CD4-positive, alpha-beta T cell treated with Interleukin-12 subunit alpha and Interleukin-12 subunit beta, for 1 hour (primary cell): ENCODE data around the gene MYO16.

Experiments
- DNase-seq: peaks from one replicate; pipeline ENCODE4 v3.0.0-alpha.2; 2020

The MYO16 gene

GRCh38 chr13:109160887-109161669 is 531.7 kb downstream of the MYO16 start:
- no peak for DNase-seq

- DNase-seq = peak; percentile 18
Measured at GRCh38 chr13:109162248-109163036, 533.0 kb downstream of the MYO16 start.

- no peak for DNase-seq
Measured at GRCh38 chr13:109163037-109163379, 533.6 kb downstream of the MYO16 start.

- DNase-seq = no peak
Measured at GRCh38 chr13:109165417-109165904, 536.0 kb downstream of the MYO16 start.

GRCh38 chr13:109166804-109167203 is 537.4 kb downstream of the MYO16 start:
- DNase-seq = no peak

- no peak for DNase-seq
Measured at GRCh38 chr13:109172136-109172535, 542.7 kb downstream of the MYO16 start.

GRCh38 chr13:109175666-109176065 is 546.3 kb downstream of the MYO16 start:
- no peak for DNase-seq

- DNase-seq = no peak
Measured at GRCh38 chr13:109180905-109181425, 551.6 kb downstream of the MYO16 start.

GRCh38 chr13:109182777-109183465 is 553.5 kb downstream of the MYO16 start:
- no peak for DNase-seq

- DNase-seq = no peak
Measured at GRCh38 chr13:109191413-109191812, 562.0 kb downstream of the MYO16 start.

GRCh38 chr13:109192306-109192705 is 562.9 kb downstream of the MYO16 start:
- DNase-seq = no peak

- DNase-seq = no peak
Measured at GRCh38 chr13:109196948-109197347, 567.5 kb downstream of the MYO16 start.

- no peak for DNase-seq
Measured at GRCh38 chr13:109198585-109198984, 569.2 kb downstream of the MYO16 start.

GRCh38 chr13:109199280-109199679 is 569.9 kb downstream of the MYO16 start:
- DNase-seq = no peak

GRCh38 chr13:109200556-109200955 is 571.1 kb downstream of the MYO16 start:
- no peak for DNase-seq

- no peak for DNase-seq
Measured at GRCh38 chr13:109203587-109203986, 574.2 kb downstream of the MYO16 start.

- no peak for DNase-seq
Measured at GRCh38 chr13:109204252-109204651, 574.8 kb downstream of the MYO16 start.

- DNase-seq = no peak
Measured at GRCh38 chr13:109204657-109205056, 575.2 kb downstream of the MYO16 start.

GRCh38 chr13:109205315-109205714 is 575.9 kb downstream of the MYO16 start:
- no peak for DNase-seq

- DNase-seq = no peak
Measured at GRCh38 chr13:109206616-109207015, 577.2 kb downstream of the MYO16 start.

GRCh38 chr13:109207622-109208021 is 578.2 kb downstream of the MYO16 start:
- no peak for DNase-seq

- no peak for DNase-seq
Measured at GRCh38 chr13:109208522-109208921, 579.1 kb downstream of the MYO16 start.

- no peak for DNase-seq
Measured at GRCh38 chr13:109209526-109209925, 580.1 kb downstream of the MYO16 start.
